ENCODE data around the gene MRPL20. TPM values are rescaled to one million over a fixed set of nuclear protein-coding genes. Genes with fewer than 3 reads are reported as not detected.
A peak's percentile ranks its signal among the peaks of the same experiment; 100 is the strongest.

Gene MRPL20
- total and polyA plus RNA-seq, 9 of the 15 experiments (the other 6 are each of a cell fraction or from before 2014, with no cell fraction given), result 180 to 671 (median 229) TPM

DNA sequence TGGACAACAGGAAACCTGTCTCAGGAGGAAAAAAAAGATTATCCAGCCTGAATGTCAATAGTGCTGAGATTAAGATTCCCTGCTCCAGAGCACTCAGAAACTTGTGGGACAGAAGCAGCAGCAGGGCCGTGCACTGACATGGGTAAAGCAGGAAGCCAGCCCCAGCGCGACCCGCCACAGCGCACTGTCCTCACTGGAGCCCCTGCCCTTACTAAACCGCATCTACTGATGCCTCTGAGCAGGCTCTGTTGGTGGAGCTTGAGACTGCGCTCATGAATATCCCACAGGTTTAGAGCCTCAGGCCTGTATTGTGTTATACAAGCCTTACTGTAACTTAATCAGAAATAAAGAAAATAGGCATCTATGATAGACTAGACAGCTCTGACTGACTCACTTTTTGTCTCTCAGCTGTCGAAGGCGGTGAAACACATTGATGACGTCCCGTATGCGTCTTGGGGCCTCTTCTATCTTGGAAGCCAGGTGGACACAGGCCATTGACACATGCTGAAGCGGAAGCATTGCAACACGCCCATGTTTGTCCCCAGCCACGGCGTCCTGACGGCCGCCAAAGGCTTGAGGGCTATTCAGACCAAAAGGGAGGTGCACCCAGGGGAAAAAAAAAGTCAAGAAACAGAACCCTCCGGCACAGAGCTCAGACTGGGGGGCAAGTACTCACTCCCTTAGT is 9.1 kb downstream of the MRPL20 start (continued):
- peak in 1 of 2 experiments; percentile 76; a peak in 2 of 4 replicates for TF ChIP-seq SRF (CRISPR knock-in tag; IDR thresholded peaks at IDR 0.05)
- no peak for TF ChIP-seq SMARCC2 (IDR thresholded peaks at IDR 0.05; ENCODE audit: low read depth)
- 0 out of 2 replicates have a peak, but pooled peaks have one; percentile 48 for TF ChIP-seq NFRKB (IDR thresholded peaks at IDR 0.05; ENCODE audit: low read depth)
- TF ChIP-seq MEIS2 (IDR thresholded peaks at IDR 0.05; ENCODE audit: partially characterized antibody), result peak; percentile 25
- TF ChIP-seq CREM (IDR thresholded peaks at IDR 0.05; ENCODE audit: low read depth), result peak; percentile 93
- peak; percentile 55; the same call in 1 of the 2 replicates for TF ChIP-seq DPF2 (IDR thresholded peaks at IDR 0.05)
- TF ChIP-seq, protein P1, sequence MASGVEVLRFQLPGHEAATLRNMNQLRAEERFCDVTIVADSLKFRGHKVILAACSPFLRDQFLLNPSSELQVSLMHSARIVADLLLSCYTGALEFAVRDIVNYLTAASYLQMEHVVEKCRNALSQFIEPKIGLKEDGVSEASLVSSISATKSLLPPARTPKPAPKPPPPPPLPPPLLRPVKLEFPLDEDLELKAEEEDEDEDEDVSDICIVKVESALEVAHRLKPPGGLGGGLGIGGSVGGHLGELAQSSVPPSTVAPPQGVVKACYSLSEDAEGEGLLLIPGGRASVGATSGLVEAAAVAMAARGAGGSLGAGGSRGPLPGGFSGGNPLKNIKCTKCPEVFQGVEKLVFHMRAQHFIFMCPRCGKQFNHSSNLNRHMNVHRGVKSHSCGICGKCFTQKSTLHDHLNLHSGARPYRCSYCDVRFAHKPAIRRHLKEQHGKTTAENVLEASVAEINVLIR (CRISPR knock-in tag; IDR thresholded peaks at IDR 0.05), result no peak
- peak; percentile 76 for TF ChIP-seq EP400 (IDR thresholded peaks at IDR 0.05)
- peak; percentile 74 for TF ChIP-seq DACH1 (IDR thresholded peaks at IDR 0.05; ENCODE audit: partially characterized antibody)
- TF ChIP-seq ETV5 (CRISPR knock-in tag; IDR thresholded peaks at IDR 0.05; ENCODE audit: low read depth), result peak; percentile 89
- TF ChIP-seq, protein P2, sequence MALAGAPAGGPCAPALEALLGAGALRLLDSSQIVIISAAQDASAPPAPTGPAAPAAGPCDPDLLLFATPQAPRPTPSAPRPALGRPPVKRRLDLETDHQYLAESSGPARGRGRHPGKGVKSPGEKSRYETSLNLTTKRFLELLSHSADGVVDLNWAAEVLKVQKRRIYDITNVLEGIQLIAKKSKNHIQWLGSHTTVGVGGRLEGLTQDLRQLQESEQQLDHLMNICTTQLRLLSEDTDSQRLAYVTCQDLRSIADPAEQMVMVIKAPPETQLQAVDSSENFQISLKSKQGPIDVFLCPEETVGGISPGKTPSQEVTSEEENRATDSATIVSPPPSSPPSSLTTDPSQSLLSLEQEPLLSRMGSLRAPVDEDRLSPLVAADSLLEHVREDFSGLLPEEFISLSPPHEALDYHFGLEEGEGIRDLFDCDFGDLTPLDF (CRISPR knock-in tag; IDR thresholded peaks at IDR 0.05), result peak; percentile 12; the same call in 1 of the 2 replicates
- TF ChIP-seq FOXK1 (CRISPR knock-in tag; IDR thresholded peaks at IDR 0.05; ENCODE audit: borderline replicate concordance), result peak; percentile 62; the same call in 1 of the 2 replicates
- TF ChIP-seq CREB1 (IDR thresholded peaks at IDR 0.05), result peak; percentile 85
- TF ChIP-seq CREB1 (CRISPR knock-in tag; IDR thresholded peaks at IDR 0.05), result 0 out of 2 replicates have a peak, but pooled peaks have one; percentile 40
- TF ChIP-seq CBFB (CRISPR knock-in tag; IDR thresholded peaks at IDR 0.05), result no peak
- TF ChIP-seq KAT7 (CRISPR knock-in tag; IDR thresholded peaks at IDR 0.05; ENCODE audit: borderline replicate concordance), result peak; percentile 10; the same call in 1 of the 2 replicates
- TF ChIP-seq ZNF408 (CRISPR knock-in tag; IDR thresholded peaks at IDR 0.05; ENCODE audit: low read depth), result no peak
- TF ChIP-seq RNF2 (IDR thresholded peaks at IDR 0.05), result no peak
- TF ChIP-seq PHF21A (IDR thresholded peaks at IDR 0.05; ENCODE audit: borderline replicate concordance, low read depth), result no peak
- peak; percentile 64 for TF ChIP-seq POLR2A (conservative IDR thresholded peaks at IDR 0.05)
- TF ChIP-seq, protein P3, sequence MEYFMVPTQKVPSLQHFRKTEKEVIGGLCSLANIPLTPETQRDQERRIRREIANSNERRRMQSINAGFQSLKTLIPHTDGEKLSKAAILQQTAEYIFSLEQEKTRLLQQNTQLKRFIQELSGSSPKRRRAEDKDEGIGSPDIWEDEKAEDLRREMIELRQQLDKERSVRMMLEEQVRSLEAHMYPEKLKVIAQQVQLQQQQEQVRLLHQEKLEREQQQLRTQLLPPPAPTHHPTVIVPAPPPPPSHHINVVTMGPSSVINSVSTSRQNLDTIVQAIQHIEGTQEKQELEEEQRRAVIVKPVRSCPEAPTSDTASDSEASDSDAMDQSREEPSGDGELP (CRISPR knock-in tag; IDR thresholded peaks at IDR 0.05; ENCODE audit: borderline replicate concordance), result peak; percentile 93
- no peak for TF ChIP-seq ZNF324 (CRISPR knock-in tag; IDR thresholded peaks at IDR 0.05)
- TF ChIP-seq ZBTB1 (CRISPR knock-in tag; IDR thresholded peaks at IDR 0.05; ENCODE audit: borderline replicate concordance, low read depth), result 0 out of 2 replicates have a peak, but pooled peaks have one; percentile 41
- no peak for TF ChIP-seq MAFF (IDR thresholded peaks at IDR 0.05; ENCODE audit: low read length)
- TF ChIP-seq SETDB1 (IDR thresholded peaks at IDR 0.05; ENCODE audit: low read length), result no peak
- TF ChIP-seq SMARCA4 (IDR thresholded peaks at IDR 0.05), result 0 out of 2 replicates have a peak, but pooled peaks have one; percentile 25
- TF ChIP-seq MYC (IDR thresholded peaks at IDR 0.05; ENCODE audit: low read depth, low read length), result peak; percentile 85
- no peak; the same call in 1 of the 2 replicates for TF ChIP-seq MYC (CRISPR knock-in tag; IDR thresholded peaks at IDR 0.05; ENCODE audit: borderline replicate concordance, low read depth)
- no peak for TF ChIP-seq KDM1A (IDR thresholded peaks at IDR 0.05)
